A673 (cell line): ENCODE data around the gene ME3.

Experiments
- CTCF ChIP-seq: fragments of 300-800, 200-600 bp; sonication (generic); conservative IDR thresholded peaks from 2 replicates; pipeline ENCODE4 v1.5.1; 2017; ENCODE audit warnings: low read depth, mild to moderate bottlenecking, antibody characterized with exemption, low read length, moderate library complexity, mixed read lengths
- EZH2 ChIP-seq: fragments of 200-600 bp; sonication (generic); IDR thresholded peaks from 2 replicates; pipeline ENCODE4 v1.6.1; 2017; ENCODE audit warnings: borderline replicate concordance, low read depth, mild to moderate bottlenecking, mixed read lengths, antibody characterized with exemption, low read length; ENCODE audit not compliant: poor library complexity, severe bottlenecking

- TF ChIP-seq CTCF (no peak), EZH2 (no peak)
Measured at GRCh38 chr11:86589204-86589603, 83.2 kb downstream of the ME3 start.
